H1 (cell line): ENCODE results near the gene PITRM1. TPM values are rescaled to one million over a fixed set of nuclear protein-coding genes. Genes with fewer than 3 reads are reported as not detected.

Source experiments
- CTCF ChIA-PET: fragments of 300-600 bp; sonication (Branson Sonifier 250); formaldehyde crosslinking; loops from one replicate; lab custom pipeline; 2021; ENCODE audit not compliant: partially characterized antibody; lab: Charles Lee
- POLR2A ChIA-PET: fragments of 300-600 bp; sonication (Branson Sonifier 250); formaldehyde crosslinking; loops from one replicate; lab custom pipeline; 2021; ENCODE audit warnings: inconsistent platforms; ENCODE audit not compliant: partially characterized antibody; lab: Charles Lee
- DNase-seq, 2 experiments: peaks; one replicate each; pipeline versions ENCODE4 v3.0.0 to v3.0.0-alpha.2; 2010 to 2022; ENCODE audit warnings: low spot score in 2 of 2, low read depth in 1 of 2, mixed read lengths in 1 of 2
- FAIRE-seq: peaks from 2 replicates; lab custom pipeline; 2011; peaks lifted over from hg19 to GRCh38; lab: Jason Lieb, UNC
- H2AFZ ChIP-seq: 2 replicates; pipeline ENCODE4 v1.8.1; 2012; ENCODE audit warnings: low read length, inconsistent platforms
- H2AK5ac ChIP-seq: 2 replicates; pipeline ENCODE4 v1.6.1; 2013; ENCODE audit warnings: low read depth, low read length
- H2BK120ac ChIP-seq: replicated peaks from 2 replicates; pipeline ENCODE3; 2013; ENCODE audit warnings: low read depth, low read length, inconsistent platforms
- H2BK12ac ChIP-seq: 2 replicates; pipeline ENCODE4 v1.6.1; 2013; ENCODE audit warnings: low read depth, low read length
- H2BK15ac ChIP-seq: 2 replicates; pipeline ENCODE4 v1.6.1; 2013; ENCODE audit warnings: low read length
- H2BK20ac ChIP-seq: 2 replicates; pipeline ENCODE4 v1.6.1; 2013; ENCODE audit warnings: low read length
- H2BK5ac ChIP-seq: 2 replicates; pipeline ENCODE4 v1.6.1; 2013; ENCODE audit warnings: low read depth, low read length
- H3K14ac ChIP-seq: 2 replicates; pipeline ENCODE4 v1.6.1; 2013; ENCODE audit warnings: inconsistent platforms; ENCODE audit not compliant: insufficient read length
- H3K18ac ChIP-seq: 2 replicates; pipeline ENCODE4 v1.6.1; 2013; ENCODE audit warnings: low read length; ENCODE audit errors: extremely low read depth
- H3K23ac ChIP-seq: 2 replicates; pipeline ENCODE4 v1.6.1; 2013; ENCODE audit warnings: inconsistent platforms; ENCODE audit not compliant: insufficient read length
- H3K23me2 ChIP-seq: 2 replicates; pipeline ENCODE4 v1.6.1; 2013; ENCODE audit warnings: low read depth, low read length
- H3K27ac ChIP-seq: 2 replicates; pipeline ENCODE4 v1.6.1; 2011; ENCODE audit warnings: low read depth, low read length, inconsistent platforms
- H3K27me3 ChIP-seq, 4 experiments: replicated peaks in 1 of 4; 1 replicate in 1 of 4; 2 replicates in 3 of 4; pipeline versions ENCODE4 v1.6.1 to v1.8.1; 2011 to 2013; ENCODE audit warnings: low read length in 3 of 4, mild to moderate bottlenecking in 3 of 4, inconsistent platforms in 2 of 4, mixed read lengths in 2 of 4, moderate library complexity in 1 of 4; ENCODE audit not compliant: control insufficient read depth in 3 of 4, insufficient read depth in 3 of 4; ENCODE audit errors: extremely low read depth in 1 of 4
- H3K36me3 ChIP-seq, 4 experiments: 2 replicates each; pipeline versions ENCODE4 v1.6.1 to v1.8.1; 2011 to 2013; ENCODE audit warnings: mild to moderate bottlenecking in 4 of 4, low read length in 3 of 4, moderate library complexity in 2 of 4, control low read depth in 1 of 4, inconsistent platforms in 1 of 4; ENCODE audit not compliant: insufficient read depth in 4 of 4, control insufficient read depth in 2 of 4
- H3K4ac ChIP-seq: replicated peaks from 2 replicates; pipeline ENCODE3; 2013; ENCODE audit warnings: low read length, low read depth, mixed read lengths, inconsistent platforms; ENCODE audit not compliant: insufficient read length
- H3K4me1 ChIP-seq, 4 experiments: replicated peaks in 1 of 4; 1 replicate in 1 of 4; 2 replicates in 3 of 4; pipeline versions ENCODE4 v1.6.1 to v1.8.1; 2011 to 2013; ENCODE audit warnings: low read length in 3 of 4, inconsistent platforms in 2 of 4, mixed read lengths in 1 of 4; ENCODE audit not compliant: insufficient read depth in 4 of 4, control insufficient read depth in 3 of 4
- H3K4me2 ChIP-seq, 2 experiments: 2 replicates each; pipeline versions ENCODE4 v1.6.1 to v1.8.1; 2011 to 2013; ENCODE audit warnings: low read depth in 2 of 2, low read length in 2 of 2, control low read depth in 1 of 2, inconsistent platforms in 1 of 2, mild to moderate bottlenecking in 1 of 2; ENCODE audit not compliant: insufficient read depth in 1 of 2
- H3K4me3 ChIP-seq, 4 experiments: fragments of 200-600, 300-600 bp in 1 of 4; sonication (generic), shearing (Covaris generic), sonication (Bioruptor Twin) in 1 of 4; 2 replicates each; pipeline versions ENCODE4 v1.5.1 to v1.8.1; 2011 to 2016; ENCODE audit warnings: low read length in 4 of 4, low read depth in 3 of 4, control low read depth in 2 of 4, inconsistent platforms in 2 of 4, mild to moderate bottlenecking in 2 of 4, mixed read lengths in 1 of 4, moderate library complexity in 1 of 4; ENCODE audit not compliant: insufficient read depth in 2 of 4; ENCODE audit errors: extremely low read depth in 1 of 4
- H3K56ac ChIP-seq: replicated peaks from 2 replicates; pipeline ENCODE3; 2013; ENCODE audit warnings: low read depth, mild to moderate bottlenecking, mixed read lengths, low read length, inconsistent platforms; ENCODE audit not compliant: insufficient read length
- H3K79me1 ChIP-seq: 2 replicates; pipeline ENCODE4 v1.6.1; 2013; ENCODE audit warnings: low read depth, low read length, control low read depth
- H3K79me2 ChIP-seq, 2 experiments: 2 replicates each; pipeline versions ENCODE4 v1.6.1 to v1.8.1; 2012 to 2013; ENCODE audit warnings: low read length in 2 of 2, mild to moderate bottlenecking in 2 of 2, inconsistent platforms in 1 of 2; ENCODE audit not compliant: insufficient read depth in 2 of 2, control insufficient read depth in 1 of 2
- H3K9ac ChIP-seq, 4 experiments: replicated peaks in 1 of 4; 1 replicate in 1 of 4; 2 replicates in 3 of 4; pipeline versions ENCODE4 v1.6.1 to v1.8.1; 2011 to 2013; ENCODE audit warnings: low read depth in 3 of 4, low read length in 3 of 4, control low read depth in 2 of 4, mild to moderate bottlenecking in 2 of 4, moderate library complexity in 2 of 4, inconsistent platforms in 1 of 4; ENCODE audit errors: extremely low read depth in 1 of 4
- H3K9me3 ChIP-seq, 2 experiments: 2 replicates each; pipeline versions ENCODE4 v1.6.1 to v1.8.1; 2012 to 2013; ENCODE audit warnings: mild to moderate bottlenecking in 2 of 2, moderate library complexity in 2 of 2, control low read depth in 1 of 2, inconsistent platforms in 1 of 2, low read depth in 1 of 2, low read length in 1 of 2, mixed read lengths in 1 of 2; ENCODE audit not compliant: insufficient read depth in 2 of 2
- H4K20me1 ChIP-seq, 2 experiments: replicated peaks in 1 of 2; 2 replicates each; pipeline versions ENCODE3 to v1.8.1; 2011 to 2013; ENCODE audit warnings: inconsistent platforms in 2 of 2, low read length in 2 of 2, mild to moderate bottlenecking in 1 of 2; ENCODE audit not compliant: insufficient read depth in 2 of 2, control insufficient read depth in 1 of 2
- H4K5ac ChIP-seq: 2 replicates; pipeline ENCODE4 v1.6.1; 2013; ENCODE audit warnings: low read length, low read depth, mixed read lengths, inconsistent platforms; ENCODE audit not compliant: insufficient read length
- H4K8ac ChIP-seq: 2 replicates; pipeline ENCODE4 v1.8.0; 2013; ENCODE audit warnings: mild to moderate bottlenecking, moderate library complexity, low read length, inconsistent platforms; ENCODE audit not compliant: insufficient read depth; ENCODE audit errors: extremely low read depth
- H4K91ac ChIP-seq: replicated peaks from 2 replicates; pipeline ENCODE3; 2013; ENCODE audit warnings: low read length, mixed read lengths, inconsistent platforms; ENCODE audit not compliant: insufficient read length
- WGBS, 2 experiments: shearing (Covaris generic) in 1 of 2; methylation state at CpG; one replicate each; pipeline versions ENCODE4 v1.1.6 to v1.1.7; 2013 to 2015; ENCODE audit warnings: low lambda C conversion rate in 2 of 2, mixed read lengths in 2 of 2, inconsistent platforms in 1 of 2, low coverage in 1 of 2, missing lambda C conversion rate in 1 of 2; ENCODE audit not compliant: insufficient replicate concordance in 2 of 2, insufficient coverage in 1 of 2, insufficient read length in 1 of 2; ENCODE audit errors: extremely low coverage in 1 of 2, missing lambda C conversion rate in 1 of 2; 5-methylcytosine and 5-hydroxymethylcytosine counted together
- polyA plus RNA-seq, 7 experiments: library from polyadenylated mRNA; depleted of rRNA in 3 of 7; stranded (reverse) in 5 of 7; unstranded in 2 of 7; fragments of >200 nt in 5 of 7; fragments of 200-250 nt in 2 of 7; gene quantifications; 1 replicate in 5 of 7; 2 replicates in 1 of 7; 4 replicates in 1 of 7; pipeline versions ENCODE4 v1.2.1 to v1.2.3, GENCODE V29; 2011 to 2013; ENCODE audit warnings: missing spikeins in 2 of 7, mixed read lengths in 2 of 7
- total RNA-seq: library from RNA; stranded (reverse); fragmentation: NEBNext Ultra II Directional; extraction: Animal tissue kit (Norgen Biotek cat#: 25700); gene quantifications from 2 replicates; pipeline ENCODE4 v1.2.1, GENCODE V29; 2021
- TF ChIP-seq, protein P1 (sequence below): IDR thresholded peaks from 2 replicates; pipeline ENCODE4 v1.6.1; 2012; ENCODE audit warnings: low read length, inconsistent platforms

Gene PITRM1
- total and polyA plus RNA-seq, 2 of the 8 experiments (the other 6 are each of a cell fraction or from before 2014, with no cell fraction given), result 18.6 to 31.5 TPM

DNA sequence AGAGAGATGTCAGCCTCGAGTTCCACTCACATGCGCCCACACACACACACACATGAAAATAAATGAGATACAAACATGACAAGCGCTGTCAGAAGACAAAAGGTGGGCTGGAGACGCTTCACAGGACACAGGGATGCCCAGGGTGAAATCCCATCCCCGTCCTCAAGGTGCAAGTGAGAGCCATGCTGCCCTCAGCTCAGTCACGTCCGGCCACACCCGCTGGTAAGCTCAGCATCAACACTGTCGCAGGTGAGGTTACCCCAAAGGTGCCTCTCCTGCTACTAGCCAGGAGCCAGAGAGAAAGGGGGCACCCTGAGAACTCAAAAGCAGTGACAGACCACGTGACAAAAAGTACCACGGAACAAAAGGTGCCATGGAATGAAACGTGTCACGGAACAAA is 22.2 kb downstream of the PITRM1 start:
- Histone ChIP-seq H3K14ac (no peak overlapping the region), H4K8ac (no peak overlapping the region), H3K9me3 (no peaks in the 10 kb centered on the region), H3K79me1 (no peaks in the 10 kb centered on the region), H3K4me2 (no peak overlapping the region), H3K18ac (no peak overlapping the region), H3K23ac (no peak overlapping the region)
- WGBS, 2 experiments, result 89% methylated on average over 12 of the region's 13 CpGs; no CpG with 5 or more reads in 1 of the 2 experiments
- TF ChIP-seq, protein P1, sequence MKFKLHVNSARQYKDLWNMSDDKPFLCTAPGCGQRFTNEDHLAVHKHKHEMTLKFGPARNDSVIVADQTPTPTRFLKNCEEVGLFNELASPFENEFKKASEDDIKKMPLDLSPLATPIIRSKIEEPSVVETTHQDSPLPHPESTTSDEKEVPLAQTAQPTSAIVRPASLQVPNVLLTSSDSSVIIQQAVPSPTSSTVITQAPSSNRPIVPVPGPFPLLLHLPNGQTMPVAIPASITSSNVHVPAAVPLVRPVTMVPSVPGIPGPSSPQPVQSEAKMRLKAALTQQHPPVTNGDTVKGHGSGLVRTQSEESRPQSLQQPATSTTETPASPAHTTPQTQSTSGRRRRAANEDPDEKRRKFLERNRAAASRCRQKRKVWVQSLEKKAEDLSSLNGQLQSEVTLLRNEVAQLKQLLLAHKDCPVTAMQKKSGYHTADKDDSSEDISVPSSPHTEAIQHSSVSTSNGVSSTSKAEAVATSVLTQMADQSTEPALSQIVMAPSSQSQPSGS, result no peak
- TF ChIP-seq, all 59 proteins: peak for 0
- H3K56ac ChIP-seq, result no peak overlapping the region
- no peak overlapping the region for H4K91ac ChIP-seq
- H3K36me3 ChIP-seq, result peaks cover 3 to 23% (median 9%) of the 10 kb centered on the region in 4 experiments; a peak in 5 of 8 replicates
- CTCF ChIA-PET, result interaction anchor here (0.7 to 1.0 kb wide), 3 partner anchors 10 to 80 kb away, joined by 3 read pairs; no protein-coding TSS in a partner anchor
- H3K9ac ChIP-seq, result no peak overlapping the region
- H2BK120ac ChIP-seq, result no peak overlapping the region
- H4K20me1 ChIP-seq, result peaks cover 0 to 2% of the 10 kb centered on the region in 2 experiments
- no peak overlapping the region for H3K4me3 ChIP-seq
- H3K27me3 ChIP-seq, result no peaks in the 10 kb centered on the region
- no peak overlapping the region for H2BK12ac ChIP-seq
- FAIRE-seq, result no peak
- no peak overlapping the region for H2AFZ ChIP-seq
- H2BK15ac ChIP-seq, result no peak overlapping the region
- DNase-seq, result no peak
- H2BK5ac ChIP-seq, result no peak overlapping the region
- H4K5ac ChIP-seq, result no peak overlapping the region
- H2AK5ac ChIP-seq, result no peak overlapping the region
- no peak overlapping the region for H3K27ac ChIP-seq
- H2BK20ac ChIP-seq, result no peak overlapping the region
- H3K4ac ChIP-seq, result no peak overlapping the region
- H3K23me2 ChIP-seq, result no peaks in the 10 kb centered on the region
- H3K4me1 ChIP-seq, result no peaks in the 10 kb centered on the region
- H3K79me2 ChIP-seq, result no peaks in the 10 kb centered on the region
- POLR2A ChIA-PET, result no interaction called here
